ENCODE measurements around the gene FHAD1. TPM values are rescaled to one million over a fixed set of nuclear protein-coding genes. Genes with fewer than 3 reads are reported as not detected.

Gene FHAD1
- total RNA-seq, 1 donor from 2014 or later: not detected

DNA sequence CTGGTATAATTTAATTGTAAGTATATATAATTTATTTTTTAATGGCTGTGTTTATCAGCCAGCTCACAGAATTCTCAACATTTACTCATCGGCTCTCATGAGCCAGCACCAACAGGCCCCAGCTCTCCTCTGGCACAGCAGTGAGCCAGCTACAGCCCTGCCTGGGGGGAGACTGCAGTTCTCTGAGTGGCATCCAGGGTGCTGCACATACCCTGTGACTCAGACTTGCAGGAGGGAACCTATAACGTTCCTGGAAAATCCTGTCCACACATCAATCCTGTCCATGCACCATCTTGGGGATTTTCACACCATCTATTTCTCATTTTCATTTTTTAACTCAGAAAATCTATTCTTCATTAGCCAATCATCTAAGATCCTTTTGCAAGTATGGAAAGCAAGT lies 36.5 kb downstream of the FHAD1 start:
- DNase-seq (ENCODE audit: extremely low spot score in 2 of 2): no peak
- peaks cover 5% of the 10 kb centered on the region for H3K4me1 ChIP-seq
- H3K9me3 ChIP-seq: no peaks in the 10 kb centered on the region

GRCh38 chr1:15286452-15286851 lies 39.4 kb downstream of the FHAD1 start:
- TF ChIP-seq POLR2AphosphoS5 (IDR thresholded peaks at IDR 0.05; ENCODE audit: insufficient read depth in 1 of 2, low read depth in 1 of 2): no peak
- TF ChIP-seq POLR2A (IDR thresholded peaks at IDR 0.05): no peak
- TF ChIP-seq CTCF (IDR thresholded peaks at IDR 0.05): no peak
- H3K4me1 ChIP-seq: peaks cover 5% of the 10 kb centered on the region
- H3K4me3 ChIP-seq: no peak overlapping the region
- H3K36me3 ChIP-seq: no peaks in the 10 kb centered on the region
- intact Hi-C loops (cut with DNase I): no loop called here
- no peak overlapping the region for H3K27ac ChIP-seq
- H3K27me3 ChIP-seq: no peaks in the 10 kb centered on the region
- H3K9me3 ChIP-seq: no peaks in the 10 kb centered on the region
- DNase-seq (ENCODE audit: extremely low spot score in 2 of 2): no peak

More for the DNA sequence above, 36.5 kb downstream of the FHAD1 start:
- H3K4me3 ChIP-seq: no peak overlapping the region
- H3K36me3 ChIP-seq: no peaks in the 10 kb centered on the region
- no peaks in the 10 kb centered on the region for H3K27me3 ChIP-seq
- H3K27ac ChIP-seq: no peak overlapping the region
- intact Hi-C loops (cut with DNase I): no loop called here
- no peak for TF ChIP-seq CTCF (IDR thresholded peaks at IDR 0.05)
- TF ChIP-seq POLR2AphosphoS5 (IDR thresholded peaks at IDR 0.05; ENCODE audit: insufficient read depth in 1 of 2, low read depth in 1 of 2): no peak
- TF ChIP-seq POLR2A (IDR thresholded peaks at IDR 0.05): no peak

DNA sequence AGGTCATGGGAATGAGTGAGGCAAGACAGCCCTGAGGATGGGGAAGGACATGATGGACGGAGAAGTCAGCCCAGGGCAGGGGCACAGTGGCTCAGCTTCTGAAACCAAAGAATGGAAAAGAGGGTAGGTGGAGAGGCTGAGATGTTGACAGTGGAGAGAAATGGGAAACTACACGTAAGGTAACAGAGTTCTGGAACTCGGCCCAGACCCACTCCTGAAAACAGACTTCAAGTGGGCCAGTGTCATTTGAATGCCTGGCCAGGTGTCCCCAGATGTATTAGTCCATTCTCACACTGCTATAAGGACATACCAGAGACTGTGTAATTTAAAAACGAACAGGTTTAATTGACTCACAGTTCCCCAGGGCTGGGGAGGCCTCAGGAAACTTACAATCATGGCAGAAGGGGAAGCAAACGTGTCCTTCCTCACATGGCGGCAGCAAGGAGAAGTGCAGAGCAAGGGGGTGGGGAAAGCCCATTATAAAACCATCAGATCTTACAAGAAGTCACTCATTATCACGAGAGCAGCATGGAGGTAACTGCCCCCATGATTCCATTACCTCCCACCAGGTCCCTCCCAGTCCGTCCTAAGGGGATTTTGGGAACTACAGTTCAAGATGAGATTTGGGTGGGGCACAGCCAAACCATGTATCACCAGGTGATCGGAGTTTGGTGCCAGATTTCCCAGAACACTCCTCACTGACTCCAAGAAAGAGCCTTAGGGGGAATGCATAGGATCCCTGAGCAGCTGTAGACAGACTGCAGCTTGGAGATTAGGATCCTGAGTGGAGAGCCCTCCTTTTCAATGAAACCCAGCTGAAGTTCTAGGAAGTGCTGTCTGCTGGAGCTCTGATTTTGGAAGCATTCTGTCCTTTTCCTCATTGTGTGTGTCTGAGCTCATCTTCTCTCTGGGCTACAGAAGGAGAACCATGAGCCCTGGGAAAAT lies 40.3 kb downstream of the FHAD1 start:
- intact Hi-C loops (cut with DNase I): no loop called here
- Histone ChIP-seq H3K9me3 (no peaks in the 10 kb centered on the region), H3K4me3 (no peak overlapping the region), H3K27me3 (no peaks in the 10 kb centered on the region), H3K27ac (no peak overlapping the region), H3K36me3 (no peaks in the 10 kb centered on the region), H3K4me1 (peaks cover 5% of the 10 kb centered on the region)
- TF ChIP-seq CTCF (IDR thresholded peaks at IDR 0.05): no peak
- TF ChIP-seq POLR2A (IDR thresholded peaks at IDR 0.05): no peak
- TF ChIP-seq POLR2AphosphoS5 (IDR thresholded peaks at IDR 0.05; ENCODE audit: insufficient read depth in 1 of 2, low read depth in 1 of 2): no peak
- no peak for DNase-seq (ENCODE audit: extremely low spot score in 2 of 2)

DNA sequence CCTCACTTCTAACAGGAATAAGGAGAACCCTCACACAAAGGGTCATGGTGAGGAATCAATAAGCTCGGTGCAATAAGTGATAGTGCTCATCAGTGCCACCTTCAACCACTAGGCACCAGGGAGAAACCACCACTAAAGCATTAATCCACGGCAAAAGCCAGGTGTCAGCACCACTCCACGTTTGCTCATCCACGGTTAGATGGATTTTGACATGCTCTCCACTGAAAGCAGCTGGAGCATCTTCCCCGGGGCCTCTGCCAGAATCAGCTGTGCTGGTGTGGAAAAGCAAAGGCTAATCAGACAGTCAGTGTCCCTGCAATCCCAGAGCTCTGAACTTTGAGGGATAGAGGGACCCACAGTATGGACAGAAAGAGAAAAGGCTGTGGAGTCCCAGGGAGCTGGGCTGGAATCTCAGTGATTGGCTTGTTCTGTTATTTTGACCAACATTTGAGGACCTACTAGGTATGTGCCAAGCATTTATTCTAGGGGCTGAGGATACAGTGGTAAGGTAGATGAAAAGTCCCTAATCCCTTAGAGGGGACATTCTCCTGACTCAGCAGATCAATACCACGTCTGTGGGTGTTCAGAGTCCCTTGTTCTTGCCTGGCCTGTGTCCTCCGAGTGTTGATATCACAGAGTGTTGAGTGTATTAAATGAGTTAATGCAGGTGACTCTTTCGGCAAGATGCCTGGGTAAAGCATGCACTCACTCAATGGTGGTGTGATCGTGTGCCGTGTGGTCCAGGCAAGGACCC lies 41.3 kb downstream of the FHAD1 start:
- no peak for TF ChIP-seq POLR2AphosphoS5 (IDR thresholded peaks at IDR 0.05; ENCODE audit: insufficient read depth in 1 of 2, low read depth in 1 of 2)
- TF ChIP-seq POLR2A (IDR thresholded peaks at IDR 0.05): no peak
- TF ChIP-seq CTCF (IDR thresholded peaks at IDR 0.05): no peak
- DNase-seq (ENCODE audit: extremely low spot score in 2 of 2): no peak
- Histone ChIP-seq H3K4me3 (no peak overlapping the region), H3K27ac (no peak overlapping the region), H3K9me3 (no peaks in the 10 kb centered on the region), H3K4me1 (peaks cover 5% of the 10 kb centered on the region), H3K36me3 (no peaks in the 10 kb centered on the region), H3K27me3 (no peaks in the 10 kb centered on the region)
- intact Hi-C loops (cut with DNase I): no loop called here
